ENCODE measurements around the gene SLC39A8.
"Not testable (repeated sequence)": the region's sequence is repeated elsewhere in the genome, so short reads cannot be mapped to it uniquely, and the experiment has no call there.

SLC39A8 gene

DNA sequence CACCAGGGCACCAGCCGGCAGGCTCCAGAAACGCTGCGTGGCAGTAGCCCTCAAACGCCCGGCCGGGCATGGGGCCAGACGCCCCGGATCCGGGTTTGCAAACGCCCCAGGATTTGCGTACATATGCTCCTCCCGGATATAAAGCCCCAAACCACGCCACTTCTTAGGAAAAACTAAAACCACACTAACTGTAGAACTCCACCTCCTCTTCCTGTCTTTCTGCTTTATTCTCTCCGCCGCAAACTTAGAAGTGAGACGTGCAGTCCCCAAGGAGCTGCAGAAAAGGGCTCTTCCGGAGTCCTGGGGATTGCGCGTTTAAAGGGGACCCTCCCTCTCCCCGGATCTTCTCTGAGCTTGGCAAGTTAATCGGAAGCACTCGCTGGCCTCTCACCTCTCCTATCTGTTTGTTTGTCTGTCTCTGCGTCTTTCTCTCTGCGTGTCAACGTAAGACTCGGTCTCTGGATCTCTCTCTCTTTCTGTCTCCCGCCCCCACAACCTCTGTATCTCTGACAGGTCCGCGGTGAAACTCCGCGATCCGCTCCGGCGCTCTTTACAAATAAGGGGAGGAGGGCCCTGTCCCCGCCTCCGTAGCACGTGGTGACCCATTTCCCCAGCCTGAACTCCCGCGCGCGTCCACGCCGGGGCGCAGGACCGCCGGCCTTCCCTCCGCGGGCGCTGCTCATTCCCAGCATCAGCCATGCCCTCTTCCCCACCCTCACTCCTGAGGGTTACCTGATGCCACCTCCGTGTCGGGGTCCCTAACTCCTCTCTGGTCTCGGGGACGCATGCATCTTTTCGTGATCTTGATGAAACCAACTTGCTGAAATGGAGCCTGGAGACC is at the start of gene SLC39A8:
Gene SLC39A8 (minus strand): TSS at position 529 of the 841 bp plus-strand sequence. CDS start 820 bp downstream, outside the sequence.
- no peak for FAIRE-seq

DNA sequence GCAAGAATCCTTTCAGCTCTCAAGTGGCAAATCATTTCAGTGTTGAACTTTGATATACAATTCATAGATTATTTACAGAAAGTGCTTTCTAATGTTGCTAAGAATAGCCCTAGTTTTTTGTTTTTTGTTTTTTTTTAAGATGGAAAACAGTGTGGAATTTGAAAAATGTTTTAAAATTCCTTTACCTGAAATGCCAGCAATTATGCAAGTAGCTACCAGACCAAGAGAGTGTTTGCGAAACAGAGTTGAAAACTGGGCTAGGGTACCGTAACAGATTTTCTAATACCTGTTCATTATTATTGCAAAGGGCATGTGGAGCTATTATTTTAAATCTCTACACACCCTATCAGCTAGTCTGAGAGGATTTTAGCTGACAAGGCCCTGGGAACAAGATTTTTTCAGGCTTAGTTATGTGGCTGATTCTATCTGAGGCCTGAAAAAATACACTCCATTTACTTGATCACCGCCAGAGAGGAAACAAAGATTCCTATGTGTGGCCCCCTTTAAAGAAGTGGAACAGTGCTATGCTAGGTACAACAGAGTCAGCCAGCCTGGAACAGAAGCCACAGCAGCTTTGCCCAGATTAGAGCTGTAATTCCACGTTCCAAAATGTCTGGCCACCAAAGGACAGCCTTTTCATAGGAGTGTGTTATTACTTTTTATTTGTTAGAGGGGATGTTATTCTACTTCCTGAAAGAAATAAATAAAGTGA is 46.9 kb upstream of the SLC39A8 start:
- no peak for FAIRE-seq

DNA sequence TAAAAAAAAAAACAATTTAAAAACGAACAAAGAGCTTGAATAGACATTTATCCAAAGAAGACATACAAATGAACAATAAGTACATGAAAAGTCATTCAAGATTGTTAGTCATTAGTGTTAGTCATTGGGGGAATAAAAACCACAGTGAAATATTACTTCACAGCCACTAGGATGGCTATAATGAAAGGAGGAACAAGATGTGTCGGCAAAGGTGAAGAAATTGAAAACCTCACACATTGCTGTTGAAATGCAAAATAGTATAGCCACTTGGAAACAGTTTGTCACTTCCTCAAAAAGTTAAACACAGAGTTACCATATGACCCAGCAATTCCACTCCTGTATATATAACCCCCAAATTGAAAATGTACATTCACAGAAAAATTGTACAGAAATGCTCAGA is 45.2 kb upstream of the SLC39A8 start:
- no peak for FAIRE-seq

DNA sequence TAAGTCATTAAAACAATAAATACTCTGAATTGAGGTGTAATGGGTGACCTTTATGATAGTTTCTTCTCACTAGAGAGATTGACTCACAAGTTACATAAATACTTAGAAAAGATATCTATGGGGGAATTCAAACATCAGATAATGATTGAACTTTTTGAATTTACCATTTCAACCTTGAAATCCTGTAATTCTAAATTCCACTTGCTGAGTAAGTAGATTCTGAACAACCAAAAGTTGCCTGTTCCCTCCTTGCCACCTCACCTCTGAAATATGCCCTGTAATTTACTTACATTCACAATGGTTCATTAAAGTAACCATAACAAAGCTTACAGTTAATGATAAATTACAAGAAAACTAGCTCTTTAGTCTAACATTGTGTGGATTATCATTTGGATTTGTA is 43.3 kb upstream of the SLC39A8 start:
- no peak for FAIRE-seq

DNA sequence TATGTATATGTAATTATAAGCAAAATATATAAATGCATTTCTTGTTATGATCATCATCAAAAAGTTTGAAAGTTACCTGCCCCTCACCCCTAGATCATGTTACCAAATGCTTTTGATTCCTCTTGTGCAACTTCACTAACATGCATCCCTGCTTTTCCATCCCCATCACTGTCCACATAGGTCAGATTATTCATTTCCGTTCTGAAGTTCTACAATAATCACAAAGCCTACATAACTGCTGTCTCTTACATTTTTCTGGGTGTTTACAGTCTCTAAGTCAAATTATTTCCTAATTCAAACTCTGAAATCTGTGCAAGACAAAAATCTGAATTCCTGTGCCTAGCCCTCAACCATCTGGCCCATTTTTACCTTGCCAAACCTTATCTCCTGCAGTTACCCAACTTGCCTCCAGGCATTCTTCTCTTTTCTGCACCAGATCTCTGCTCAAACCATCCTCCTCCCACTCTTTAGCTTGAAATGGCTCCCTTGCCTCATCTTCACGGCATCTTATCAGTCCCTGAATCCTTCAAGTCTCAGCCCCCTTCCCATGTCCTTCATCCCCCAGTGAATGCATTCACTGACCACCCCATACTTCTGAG is 42.4 kb upstream of the SLC39A8 start:
- FAIRE-seq: no peak

DNA sequence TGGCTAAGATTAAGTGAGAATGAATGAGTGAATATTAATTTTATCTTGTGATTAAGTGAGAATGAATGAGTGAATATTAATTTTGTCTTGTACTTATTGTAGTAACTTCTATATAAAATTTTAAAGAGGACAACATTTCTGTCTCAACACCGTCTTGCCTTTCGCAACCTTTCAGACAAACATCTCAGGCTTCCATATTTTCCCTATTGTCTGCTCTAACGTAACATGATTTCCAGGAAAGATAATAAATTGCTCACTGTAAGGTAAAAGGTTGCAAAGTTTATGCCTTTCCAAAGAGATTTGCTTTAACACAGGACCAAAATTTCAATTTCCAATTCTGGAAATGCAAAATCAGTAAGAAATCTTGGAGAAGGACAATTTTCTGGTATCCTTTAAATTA is 41.7 kb upstream of the SLC39A8 start:
- FAIRE-seq: no peak

DNA sequence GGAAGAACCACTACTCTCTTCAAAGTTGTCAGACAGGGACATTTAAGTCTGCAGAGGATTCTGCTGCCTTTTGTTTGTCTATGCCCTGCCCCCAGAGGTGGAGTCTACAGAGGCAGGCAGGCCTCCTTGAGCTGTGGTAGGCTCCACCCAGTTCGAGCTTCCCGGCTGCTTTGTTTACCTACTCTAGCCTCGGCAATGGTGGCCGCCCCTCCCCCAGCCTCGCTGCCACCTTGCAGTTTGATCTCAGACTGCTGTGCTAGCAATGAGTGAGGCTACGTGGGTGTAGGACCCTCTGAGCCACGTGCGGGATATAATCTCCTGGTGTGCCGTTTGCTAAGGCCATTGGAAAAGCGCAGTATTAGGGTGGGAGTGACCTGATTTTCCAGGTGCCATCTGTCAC is 35.0 kb upstream of the SLC39A8 start:
- FAIRE-seq: not testable (repeated sequence)

DNA sequence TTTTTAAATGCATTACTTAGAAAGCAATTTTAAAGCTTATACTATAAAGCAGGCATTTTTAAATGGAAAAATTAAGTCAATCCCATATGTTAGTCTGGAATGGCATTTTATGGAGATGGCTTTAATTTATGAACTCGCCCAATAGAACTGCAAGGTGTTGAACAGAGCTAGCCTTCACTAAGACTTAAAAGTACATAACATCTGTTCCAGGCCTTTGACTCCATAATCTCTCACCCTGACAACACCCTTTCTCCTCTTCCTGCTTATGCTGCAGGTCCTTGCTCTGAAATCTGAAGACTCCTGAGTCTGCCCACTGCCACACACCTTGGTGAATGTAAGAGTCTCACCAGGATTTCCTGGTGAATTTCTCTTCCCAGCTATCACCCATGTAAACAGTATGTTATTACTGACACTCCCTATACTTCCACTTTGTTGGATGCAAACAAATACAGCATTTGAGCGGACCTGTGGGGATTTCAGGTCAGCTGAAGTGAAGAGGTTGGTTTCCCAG is 17.7 kb upstream of the SLC39A8 start:
- no peak for FAIRE-seq

DNA sequence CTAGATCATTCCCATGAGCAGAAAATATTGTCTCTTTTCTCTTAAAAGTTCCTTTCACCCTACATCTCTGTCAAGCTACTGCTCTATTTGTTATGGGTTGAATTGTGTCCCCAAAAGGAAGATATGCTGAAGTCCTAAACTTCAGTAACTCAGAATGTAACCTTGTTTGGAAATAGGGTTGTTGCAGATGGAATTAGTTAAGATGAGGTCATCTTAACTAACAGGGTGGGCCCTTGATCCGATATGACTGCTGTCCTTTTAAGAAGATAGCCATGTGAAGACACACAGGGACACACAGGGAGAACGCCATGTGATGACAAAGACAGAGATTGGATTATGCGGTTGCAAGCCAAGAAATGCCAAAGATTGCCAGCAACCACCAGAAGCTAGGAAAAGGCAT is 12.8 kb upstream of the SLC39A8 start:
- FAIRE-seq: no peak

DNA sequence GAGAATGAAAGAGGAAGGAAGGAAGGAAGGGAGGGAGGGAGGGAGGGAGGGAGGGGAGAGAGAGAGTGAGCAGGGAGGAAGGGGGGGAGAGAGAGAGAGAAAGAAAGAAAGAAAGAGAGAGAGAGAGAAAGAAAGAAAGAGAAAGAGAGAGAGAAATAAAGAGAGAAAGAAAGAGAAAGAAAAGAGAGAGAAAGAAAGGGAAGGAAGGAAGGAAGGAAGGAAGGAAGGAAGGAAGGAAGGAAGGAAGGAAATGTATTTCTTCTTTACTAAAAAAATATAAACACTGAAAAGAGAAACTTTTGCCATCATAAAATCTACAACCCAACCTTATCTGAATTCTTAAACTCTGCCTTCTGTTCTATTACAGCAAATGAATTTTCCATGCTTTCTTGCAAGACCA is 12.4 kb upstream of the SLC39A8 start:
- FAIRE-seq: not testable (repeated sequence)

DNA sequence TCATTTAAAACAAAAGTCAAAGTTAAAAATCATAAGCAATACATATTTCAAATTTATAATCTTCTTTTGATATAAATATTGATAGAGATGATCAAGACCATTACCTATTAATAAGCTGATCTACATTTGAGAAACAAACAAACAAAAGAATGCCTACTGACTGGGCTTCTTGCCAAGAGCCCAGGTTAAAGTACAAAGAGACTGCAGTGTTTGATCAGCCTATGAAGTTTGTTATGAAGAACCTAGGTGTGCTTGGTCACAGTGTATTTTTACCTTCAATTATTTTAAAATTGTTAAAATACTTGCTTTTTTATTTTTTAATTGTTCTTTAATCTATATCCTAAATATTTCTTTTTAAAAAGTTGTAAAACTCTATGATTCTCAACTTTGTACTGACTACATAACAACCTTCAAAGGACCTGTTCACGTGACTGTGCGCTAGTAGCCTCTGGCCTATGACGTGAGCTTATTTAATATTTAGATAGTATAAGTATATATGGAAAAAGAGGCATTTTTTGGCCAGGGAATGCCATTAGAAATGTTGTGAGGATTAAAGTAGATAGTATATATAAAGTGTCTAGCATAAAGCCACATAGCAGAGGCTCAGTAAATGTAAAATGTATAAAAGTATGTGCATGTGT is 11.4 kb upstream of the SLC39A8 start:
- FAIRE-seq: peak; percentile 31

DNA sequence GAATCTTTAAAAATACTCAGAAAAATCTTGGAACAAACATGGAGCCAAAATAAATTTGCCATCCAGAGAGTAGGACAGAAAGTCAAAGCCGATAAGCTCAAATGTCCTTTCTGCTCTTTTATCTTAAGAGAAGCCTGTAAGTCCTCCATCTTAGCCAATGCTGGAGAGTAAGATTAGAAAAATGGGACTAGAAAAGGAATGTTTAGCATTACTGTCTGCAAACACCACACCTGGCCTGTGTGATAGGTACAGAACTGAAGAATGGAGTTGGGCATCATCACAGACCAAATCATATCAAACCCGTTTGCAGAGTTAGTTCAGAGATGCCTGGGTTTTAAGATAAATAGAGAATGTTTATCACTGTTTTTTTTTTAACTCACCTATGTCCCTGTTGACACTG is 10.5 kb upstream of the SLC39A8 start:
- FAIRE-seq: no peak

DNA sequence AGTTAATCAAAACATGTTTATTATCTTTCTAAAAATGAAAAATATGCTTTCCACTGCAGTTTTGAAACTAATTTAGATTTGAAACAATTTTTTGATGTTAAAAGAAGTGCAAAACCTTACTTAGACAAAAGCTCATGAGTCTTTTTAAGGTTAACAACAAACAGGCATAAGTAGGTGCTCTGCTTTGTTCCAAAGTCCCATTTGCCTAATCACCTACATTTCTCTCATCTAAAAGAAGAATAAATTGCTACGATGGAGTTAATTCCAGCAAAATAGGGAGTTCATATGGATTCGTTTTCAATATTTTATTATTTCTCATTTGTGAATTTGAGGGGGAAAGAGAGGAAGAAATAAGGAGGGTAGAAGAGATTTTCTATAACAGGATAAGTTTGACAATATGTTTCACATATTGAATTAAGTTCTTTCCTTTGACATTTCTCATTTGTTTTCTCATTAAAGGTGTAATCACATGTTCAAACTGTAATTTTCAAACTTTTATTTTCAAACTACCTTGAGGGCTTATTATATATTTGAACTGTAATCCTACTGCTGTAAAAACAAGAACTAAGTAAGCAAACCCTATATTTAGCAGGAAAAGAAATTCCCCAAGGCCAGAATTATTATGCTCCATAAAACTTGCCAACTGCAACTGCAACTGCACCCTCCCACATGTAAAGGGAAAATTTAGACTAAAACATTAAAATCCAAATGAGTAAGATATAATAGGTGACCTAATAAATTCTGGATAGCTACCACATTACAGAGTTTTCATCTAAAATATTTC is 9.6 kb upstream of the SLC39A8 start:
- no peak for FAIRE-seq

DNA sequence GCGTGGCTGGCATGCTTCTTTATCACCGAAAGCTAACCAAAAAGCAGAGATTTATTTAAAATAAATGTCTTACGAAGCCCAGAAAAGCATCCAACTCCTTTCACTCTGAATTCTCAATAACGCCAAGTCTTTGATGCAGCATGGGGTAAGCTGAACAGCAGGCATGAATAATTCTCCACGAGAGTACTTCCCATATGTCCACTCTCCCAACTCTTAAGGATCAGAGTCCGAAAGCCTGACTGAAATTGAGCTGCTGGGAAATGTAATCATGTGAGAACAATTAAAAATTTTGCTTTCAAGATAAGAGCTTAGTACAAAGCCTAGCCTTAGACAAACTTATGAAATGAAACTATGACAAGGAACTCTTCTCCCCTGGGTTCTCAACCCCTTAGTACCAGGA is 7.5 kb upstream of the SLC39A8 start:
- no peak for FAIRE-seq

DNA sequence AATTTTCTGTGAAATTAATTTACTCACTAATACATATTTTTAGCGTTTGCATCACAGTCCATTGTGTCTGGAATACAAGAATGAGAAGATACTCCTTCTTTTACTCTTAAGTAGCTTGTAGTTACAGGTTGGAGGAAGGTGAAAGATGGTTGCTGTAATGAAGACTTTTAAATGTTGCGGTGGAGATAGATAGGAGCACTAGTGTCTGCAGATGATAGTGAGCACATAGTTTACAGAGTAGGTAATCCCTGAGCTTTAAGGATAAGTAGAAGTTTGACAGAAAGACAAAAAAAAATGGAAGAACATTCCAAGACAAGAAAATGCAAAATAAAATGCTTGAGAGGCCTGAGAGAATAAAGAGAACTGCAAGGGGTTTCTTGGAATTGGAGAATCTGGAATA is 5.4 kb upstream of the SLC39A8 start:
- no peak for FAIRE-seq

DNA sequence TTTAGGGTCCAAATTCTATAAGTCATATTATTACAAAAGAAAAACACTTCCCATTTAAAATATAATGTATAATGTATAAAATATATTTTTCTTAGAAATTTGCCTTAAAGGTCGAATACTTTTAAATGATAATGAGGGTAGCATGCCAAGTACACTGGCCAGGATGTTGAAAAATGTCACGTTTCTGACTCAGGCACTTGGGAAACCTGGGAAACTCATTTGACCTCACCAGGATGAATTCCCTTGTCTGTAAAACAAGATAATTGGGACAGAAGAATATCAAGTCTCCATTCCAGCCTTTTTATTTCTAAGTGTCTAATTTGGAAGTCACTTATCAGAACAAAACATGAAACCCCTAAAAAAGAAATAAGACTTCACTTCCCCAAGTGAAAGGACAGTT is 3.4 kb upstream of the SLC39A8 start:
- FAIRE-seq: no peak

DNA sequence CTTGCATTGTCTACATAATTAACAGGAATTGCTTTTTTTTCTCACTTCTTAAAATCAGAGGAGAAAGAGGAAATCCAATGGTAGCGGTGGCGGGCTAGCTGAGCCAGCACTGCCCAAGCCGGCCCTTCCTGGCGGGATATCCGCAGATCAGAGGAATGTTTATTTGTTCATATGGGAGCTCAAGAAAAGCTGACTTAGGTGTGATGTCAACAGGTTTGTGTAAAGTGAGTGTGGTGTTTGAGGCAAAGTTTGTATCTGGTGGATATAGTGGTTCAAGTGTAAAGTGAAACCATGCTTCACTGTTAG is 466 bp upstream of the SLC39A8 start:
- FAIRE-seq: no peak

DNA sequence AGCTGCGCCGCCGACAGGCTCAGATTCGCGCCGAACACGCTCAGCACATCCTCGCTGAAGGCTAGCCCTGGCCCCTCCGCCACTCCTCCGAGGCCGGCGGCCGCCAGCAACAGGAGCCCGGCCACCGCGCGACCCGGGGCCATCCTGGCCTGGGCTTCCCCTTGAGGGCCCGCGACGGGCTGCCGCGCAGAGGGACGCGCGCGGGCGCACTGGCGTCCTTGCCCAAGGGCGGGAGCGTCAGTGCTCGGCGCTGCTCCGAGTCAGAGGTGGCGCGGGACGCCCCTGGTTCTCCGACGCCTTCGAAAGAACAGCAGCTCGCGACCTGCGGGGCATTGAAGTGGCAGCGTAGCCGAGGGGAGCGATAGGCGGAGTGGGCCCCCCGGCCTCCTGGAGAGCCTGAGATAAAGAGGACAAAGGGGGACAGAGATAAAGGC is 745 bp downstream of the SLC39A8 start:
- no peak for FAIRE-seq

DNA sequence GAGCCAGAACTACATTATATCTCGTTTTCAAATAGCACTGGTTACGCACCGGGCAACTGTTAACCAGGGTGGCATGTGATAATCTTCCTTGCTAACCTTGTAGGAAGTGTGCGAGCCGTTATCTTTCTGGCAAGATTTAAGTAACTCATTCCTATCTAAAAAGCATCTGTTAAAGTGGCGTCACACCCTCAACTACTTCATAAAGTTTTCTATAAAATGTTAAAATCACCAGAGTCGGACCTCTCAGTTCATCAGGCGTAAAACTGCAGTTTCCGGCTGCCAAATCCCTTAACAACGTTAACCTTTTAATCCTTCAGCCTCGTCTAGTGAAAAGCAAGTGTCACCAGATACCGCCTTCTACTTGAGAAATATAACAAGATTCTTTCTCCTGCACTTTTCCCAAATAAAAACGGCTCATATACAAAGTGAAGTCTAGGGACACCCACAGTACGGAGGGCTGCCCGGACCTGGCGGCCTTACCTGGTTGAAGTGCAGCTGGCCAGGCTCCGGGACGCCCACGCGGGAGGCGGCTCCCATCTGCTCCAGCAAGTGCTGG is 1.2 kb downstream of the SLC39A8 start:
- FAIRE-seq: no peak

DNA sequence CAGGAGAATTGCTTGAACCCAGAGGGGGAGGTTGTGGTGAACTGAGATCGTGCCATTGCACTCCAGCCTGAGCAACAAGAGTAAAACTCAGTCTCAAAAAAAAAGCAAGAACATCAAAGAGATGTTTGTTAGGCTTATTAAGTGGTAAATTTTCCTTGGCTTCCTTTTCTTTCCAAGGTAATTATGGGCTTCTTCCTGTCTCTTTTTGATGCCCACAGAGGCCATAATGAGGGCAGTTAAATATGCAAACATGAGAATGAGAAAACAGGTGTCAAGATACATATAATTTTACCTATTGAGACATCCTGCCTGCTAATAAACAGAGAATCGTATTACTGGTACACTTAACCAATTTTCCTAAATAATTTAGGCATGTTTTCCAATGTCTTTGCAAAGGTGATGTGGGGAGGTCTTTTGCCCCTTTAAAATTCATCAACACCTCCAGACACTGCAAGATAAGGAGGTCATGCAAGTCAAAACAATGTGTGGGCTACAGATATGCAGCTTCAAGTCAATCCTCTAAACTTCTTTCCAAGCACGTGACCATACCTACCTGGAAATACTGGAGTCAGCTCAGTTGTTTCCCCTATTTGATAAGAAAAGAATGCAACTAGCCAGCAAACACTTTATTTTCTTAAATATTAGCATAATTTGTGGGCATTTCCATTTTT is 2.7 kb downstream of the SLC39A8 start:
- FAIRE-seq: no peak

DNA sequence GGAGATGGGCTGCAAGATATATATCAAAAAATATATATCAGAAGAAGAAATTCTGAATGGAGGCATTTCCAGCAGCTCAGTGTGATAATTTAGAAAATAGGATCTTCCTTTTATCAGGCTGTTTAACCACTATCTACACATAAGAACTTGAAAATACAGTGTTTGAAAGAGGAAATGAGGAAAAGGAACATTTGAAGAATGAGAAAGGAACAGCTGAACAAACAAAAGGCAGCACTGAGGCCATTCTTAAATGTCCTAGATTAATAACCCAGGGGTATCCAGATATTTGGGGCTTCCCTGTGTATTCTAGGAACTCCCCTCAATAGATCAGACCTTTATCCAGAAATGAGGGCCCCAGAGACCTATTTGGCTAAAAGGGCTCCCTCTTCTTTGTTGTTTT is 4.1 kb downstream of the SLC39A8 start:
- no peak for FAIRE-seq

DNA sequence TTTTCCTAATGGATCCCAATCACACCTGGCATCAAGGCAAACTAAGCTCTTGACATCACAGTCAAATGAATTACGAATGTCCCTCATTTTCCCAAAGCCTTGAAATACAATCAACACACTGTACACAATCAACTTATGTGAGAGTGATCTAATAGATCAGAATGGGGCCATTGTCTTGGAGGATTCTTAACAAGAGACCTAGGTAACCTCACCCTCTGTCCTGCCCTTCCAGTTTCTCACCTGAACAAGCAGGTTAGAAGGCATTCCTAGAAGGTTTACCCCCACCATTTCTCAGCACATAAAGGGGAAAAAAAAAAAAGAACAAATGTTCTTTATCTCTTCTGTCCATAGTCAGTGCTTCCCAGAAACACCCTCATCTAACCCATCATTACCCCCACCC is 6.3 kb downstream of the SLC39A8 start:
- FAIRE-seq: no peak
